ENCODE data around the gene RASA3.

DNA sequence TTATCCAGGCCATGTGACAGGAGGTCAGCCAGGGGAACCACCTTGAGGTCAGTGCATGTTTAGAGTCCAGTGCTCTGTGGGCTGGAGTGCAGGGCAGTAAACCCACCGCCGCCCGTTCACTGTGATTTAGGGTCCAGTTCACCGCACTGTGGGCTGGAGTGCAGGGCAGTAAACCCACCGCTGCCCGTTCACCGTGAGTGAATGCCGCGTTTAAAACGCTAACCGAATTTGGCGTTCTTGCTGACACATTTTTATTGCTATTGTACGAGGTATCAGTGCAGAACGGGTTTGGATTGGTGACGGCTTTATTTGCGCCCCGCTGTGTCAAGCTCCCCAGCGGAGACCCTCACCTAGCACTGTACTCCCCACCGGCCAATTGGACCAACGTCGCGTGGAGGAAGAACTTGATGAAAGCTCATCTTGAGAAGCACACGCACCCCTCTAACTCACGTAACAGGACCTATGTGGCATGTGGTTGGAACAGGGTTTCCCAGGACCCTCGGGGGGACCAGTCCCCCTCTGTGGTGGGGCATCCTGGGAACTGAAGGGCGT, 186.5 kb downstream of the RASA3 start:
- TF ChIP-seq, protein P1, sequence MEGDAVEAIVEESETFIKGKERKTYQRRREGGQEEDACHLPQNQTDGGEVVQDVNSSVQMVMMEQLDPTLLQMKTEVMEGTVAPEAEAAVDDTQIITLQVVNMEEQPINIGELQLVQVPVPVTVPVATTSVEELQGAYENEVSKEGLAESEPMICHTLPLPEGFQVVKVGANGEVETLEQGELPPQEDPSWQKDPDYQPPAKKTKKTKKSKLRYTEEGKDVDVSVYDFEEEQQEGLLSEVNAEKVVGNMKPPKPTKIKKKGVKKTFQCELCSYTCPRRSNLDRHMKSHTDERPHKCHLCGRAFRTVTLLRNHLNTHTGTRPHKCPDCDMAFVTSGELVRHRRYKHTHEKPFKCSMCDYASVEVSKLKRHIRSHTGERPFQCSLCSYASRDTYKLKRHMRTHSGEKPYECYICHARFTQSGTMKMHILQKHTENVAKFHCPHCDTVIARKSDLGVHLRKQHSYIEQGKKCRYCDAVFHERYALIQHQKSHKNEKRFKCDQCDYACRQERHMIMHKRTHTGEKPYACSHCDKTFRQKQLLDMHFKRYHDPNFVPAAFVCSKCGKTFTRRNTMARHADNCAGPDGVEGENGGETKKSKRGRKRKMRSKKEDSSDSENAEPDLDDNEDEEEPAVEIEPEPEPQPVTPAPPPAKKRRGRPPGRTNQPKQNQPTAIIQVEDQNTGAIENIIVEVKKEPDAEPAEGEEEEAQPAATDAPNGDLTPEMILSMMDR (conservative IDR thresholded peaks at IDR 0.05) = no peak
- TF ChIP-seq EZH2 (IDR thresholded peaks at IDR 0.05; ENCODE audit: low read depth) = no peak
